NB4 (cell line): ENCODE results near the gene IGFBP5.

Experiments
- DNase-seq: peaks from one replicate; pipeline ENCODE4 v3.0.0; 2010; ENCODE audit warnings: low read depth
- H3K4me3 ChIP-seq: one replicate; pipeline ENCODE4 v1.5.1; 2011; ENCODE audit warnings: mild to moderate bottlenecking, low read depth, low read length, moderate library complexity
- CTCF ChIP-seq: IDR thresholded peaks from one replicate; pipeline ENCODE4 v1.5.1; 2012; ENCODE audit warnings: low read depth, low read length
- MAX ChIP-seq: IDR thresholded peaks from 2 replicates; pipeline ENCODE4 v1.6.1; 2011; ENCODE audit warnings: low read depth, low read length
- MYC ChIP-seq: IDR thresholded peaks from 2 replicates; pipeline ENCODE4 v1.6.1; 2011; ENCODE audit warnings: low read depth, low read length
- POLR2A ChIP-seq: IDR thresholded peaks from 2 replicates; pipeline ENCODE4 v1.6.1; 2011; ENCODE audit warnings: mild to moderate bottlenecking; ENCODE audit not compliant: insufficient read length; ENCODE audit errors: extremely low read depth

The IGFBP5 gene

GRCh38 chr2:216658757-216659156 is 36.6 kb downstream of the IGFBP5 start:
- DNase-seq, result no peak
- TF ChIP-seq POLR2A, result no peak
- H3K4me3 ChIP-seq, result no peak overlapping the region

DNA sequence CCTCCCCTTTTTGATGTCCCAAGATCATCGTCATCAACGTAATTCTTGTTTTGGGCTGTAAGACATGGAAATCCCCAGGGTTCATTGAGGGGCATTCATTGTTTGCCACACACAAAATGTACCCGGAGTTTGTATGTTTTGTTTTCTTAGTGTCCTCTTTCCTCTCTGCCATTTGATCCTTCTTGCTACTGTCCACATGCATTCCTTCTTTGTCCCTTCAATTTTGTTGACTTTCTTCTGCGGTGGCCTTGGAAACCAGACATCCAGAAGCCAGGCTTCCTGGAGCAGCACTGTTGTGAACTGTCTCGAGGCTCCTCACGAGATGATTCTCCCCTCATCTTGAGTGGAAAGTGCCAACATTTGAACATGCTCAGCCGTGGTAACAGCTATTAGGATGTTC is 37.4 kb downstream of the IGFBP5 start:
- no peak for TF ChIP-seq MYC
- TF ChIP-seq CTCF, result no peak
- TF ChIP-seq POLR2A, result no peak
- DNase-seq, result no peak
- no peak overlapping the region for H3K4me3 ChIP-seq

- no peak overlapping the region for H3K4me3 ChIP-seq
- no peak for DNase-seq
- TF ChIP-seq MAX (no peak), MYC (no peak), POLR2A (no peak), CTCF (no peak)
These were observed 38.1 kb downstream of the IGFBP5 start for GRCh38 chr2:216657086-216657855.

- H3K4me3 ChIP-seq, result no peak overlapping the region
These were observed 40.8 kb downstream of the IGFBP5 start for GRCh38 chr2:216654528-216655052.

GRCh38 chr2:216653931-216654365 is 41.4 kb downstream of the IGFBP5 start:
- no peak for DNase-seq
- H3K4me3 ChIP-seq, result no peak overlapping the region
- TF ChIP-seq POLR2A (no peak), MAX (no peak), MYC (no peak), CTCF (no peak)

More at GRCh38 chr2:216654528-216655052, 40.8 kb downstream of the IGFBP5 start:
- DNase-seq, result no peak
- TF ChIP-seq POLR2A, result no peak
- no peak for TF ChIP-seq MAX
- no peak for TF ChIP-seq MYC
- no peak for TF ChIP-seq CTCF

DNA sequence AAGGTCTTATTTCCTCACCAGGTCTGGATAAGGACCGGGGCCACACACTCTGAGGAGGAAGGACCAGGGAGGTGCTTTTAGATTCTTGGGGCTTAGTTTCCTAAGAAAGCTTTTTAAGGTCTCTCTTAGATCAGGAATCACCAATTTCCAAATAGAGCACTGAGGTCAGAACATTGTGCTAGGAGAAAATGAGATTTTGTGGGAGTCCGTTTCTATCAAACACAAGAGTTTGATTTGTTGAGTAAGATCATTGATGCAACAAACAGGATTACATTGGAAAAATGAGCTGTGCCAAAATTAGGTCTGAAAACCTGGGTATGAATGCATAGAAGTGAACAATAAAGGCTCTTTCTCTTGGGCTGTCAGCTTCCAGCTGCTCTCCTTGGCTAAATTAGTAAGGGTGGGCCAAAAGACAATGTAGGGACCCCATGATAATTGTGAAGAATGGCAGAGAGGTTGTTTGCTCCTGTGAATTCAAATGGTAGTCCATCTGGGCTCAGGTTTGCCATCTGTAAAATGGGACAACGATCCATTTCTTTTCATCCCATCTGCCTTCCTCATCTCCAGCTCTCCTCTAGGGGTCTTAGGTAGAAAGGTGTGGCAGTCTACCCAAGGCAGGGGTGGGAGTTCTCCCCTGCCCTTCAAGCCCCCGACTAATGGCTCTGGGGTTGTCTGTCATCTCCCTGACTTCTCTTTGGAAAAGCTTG is 42.1 kb downstream of the IGFBP5 start:
- no peak overlapping the region for H3K4me3 ChIP-seq
- TF ChIP-seq MAX (no peak), CTCF (no peak), POLR2A (no peak), MYC (no peak)
- no peak for DNase-seq
